ENCODE results near the gene TUBA1A. TPM values are rescaled to one million over a fixed set of nuclear protein-coding genes. Genes with fewer than 3 reads are reported as not detected.

The TUBA1A gene
- total RNA-seq: 114 and 115 TPM in 2 replicates

DNA sequence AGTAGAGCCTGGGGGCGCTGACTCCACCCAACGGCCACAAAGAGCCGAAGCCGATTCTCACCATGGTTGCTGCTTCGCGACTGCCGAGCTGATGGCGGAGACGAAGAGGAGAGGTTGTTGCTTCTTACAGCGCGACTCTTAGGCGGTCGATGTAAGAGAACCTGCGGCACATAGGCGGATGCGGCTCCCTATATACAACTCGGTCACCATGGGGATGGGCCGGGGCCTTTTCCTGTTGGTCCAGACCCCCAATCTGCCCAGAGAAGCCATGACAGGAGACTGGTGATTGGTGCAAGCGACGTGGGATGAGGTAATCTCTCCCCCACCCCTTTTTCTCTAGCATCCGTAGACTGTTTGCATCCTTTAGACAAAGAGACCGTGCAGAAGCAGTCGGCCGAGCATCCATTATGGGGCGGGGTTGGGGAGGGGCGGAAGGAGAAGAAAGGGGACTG is at the start of gene TUBA1A:
TUBA1A (minus strand) TSS at position 165 of the 452 bp plus-strand sequence; CDS start at position 64, 101 bp downstream.
- Mint-ChIP-seq H3K4me3 (peak within 1 kb of the TSS; percentile 97), H3K4me1 (peaks cover 20% of the 10 kb centered on the region), H3K27me3 (no peaks in the 10 kb centered on the region), H3K27ac (peak within 1 kb of the TSS; percentile 99), H3K36me3 (ENCODE audit: low read depth) (peaks cover 30% of the 10 kb centered on the region), H3K9me3 (no peaks in the 10 kb centered on the region)
- ChIA-PET CTCF (interaction anchor here (1.4 to 2.9 kb wide), 4 partner anchors 46 to 78 kb away, joined by 3 to 27 read pairs (median 6); partner anchors contain the start of gene TUBA1B), POLR2A (interaction anchor here (0.6 to 4.2 kb wide), 22 partner anchors 9 to 492 kb away, joined by 3 to 190 read pairs (median 7); partner anchors contain the start of genes LMBR1L, RHEBL1, TUBA1B and TUBA1C)
- intact Hi-C loops (cut with micrococcal nuclease): loop anchor here (1.0 to 2.0 kb wide), 9 partner anchors 12 to 171 kb away; partner anchors contain the start of genes KMT2D, LMBR1L, PRKAG1 and TUBA1C
- DNase-seq (peak; percentile 83), ATAC-seq (ENCODE audit: low read depth) (peak; percentile 86)
- TF ChIP-seq, protein P1, sequence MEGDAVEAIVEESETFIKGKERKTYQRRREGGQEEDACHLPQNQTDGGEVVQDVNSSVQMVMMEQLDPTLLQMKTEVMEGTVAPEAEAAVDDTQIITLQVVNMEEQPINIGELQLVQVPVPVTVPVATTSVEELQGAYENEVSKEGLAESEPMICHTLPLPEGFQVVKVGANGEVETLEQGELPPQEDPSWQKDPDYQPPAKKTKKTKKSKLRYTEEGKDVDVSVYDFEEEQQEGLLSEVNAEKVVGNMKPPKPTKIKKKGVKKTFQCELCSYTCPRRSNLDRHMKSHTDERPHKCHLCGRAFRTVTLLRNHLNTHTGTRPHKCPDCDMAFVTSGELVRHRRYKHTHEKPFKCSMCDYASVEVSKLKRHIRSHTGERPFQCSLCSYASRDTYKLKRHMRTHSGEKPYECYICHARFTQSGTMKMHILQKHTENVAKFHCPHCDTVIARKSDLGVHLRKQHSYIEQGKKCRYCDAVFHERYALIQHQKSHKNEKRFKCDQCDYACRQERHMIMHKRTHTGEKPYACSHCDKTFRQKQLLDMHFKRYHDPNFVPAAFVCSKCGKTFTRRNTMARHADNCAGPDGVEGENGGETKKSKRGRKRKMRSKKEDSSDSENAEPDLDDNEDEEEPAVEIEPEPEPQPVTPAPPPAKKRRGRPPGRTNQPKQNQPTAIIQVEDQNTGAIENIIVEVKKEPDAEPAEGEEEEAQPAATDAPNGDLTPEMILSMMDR (IDR thresholded peaks at IDR 0.05): no peak

DNA sequence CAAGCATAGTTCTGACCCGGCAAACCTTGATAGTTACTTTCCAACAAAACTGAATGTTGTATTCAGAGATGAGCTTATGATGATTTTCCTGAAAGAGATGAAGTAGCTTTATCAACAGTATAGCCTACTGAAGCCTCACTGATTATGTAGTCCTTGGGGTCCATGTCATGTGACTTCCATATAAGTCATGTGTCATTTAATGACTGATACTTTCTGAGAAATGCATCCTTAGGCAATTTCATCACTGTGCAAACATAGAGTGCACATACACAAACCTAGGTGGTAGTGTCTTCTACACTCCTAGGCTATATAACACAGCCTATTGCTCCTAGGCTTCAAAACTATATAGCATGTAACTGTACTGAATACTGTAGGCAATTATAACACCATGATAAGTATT is 47.5 kb upstream of the TUBA1A start:
- Mint-ChIP-seq H3K27ac (no peak overlapping the region), H3K9me3 (no peaks in the 10 kb centered on the region), H3K4me3 (peak overlapping the region; percentile 50), H3K36me3 (ENCODE audit: low read depth) (peaks cover 3% of the 10 kb centered on the region), H3K27me3 (no peaks in the 10 kb centered on the region), H3K4me1 (peaks cover 15% of the 10 kb centered on the region)
- POLR2A ChIA-PET: interaction anchor here (0.6 to 3.6 kb wide), 2 partner anchors 29 to 106 kb away, joined by 3 to 78 read pairs; partner anchors contain the start of gene TUBA1B
- TF ChIP-seq, protein P1 (IDR thresholded peaks at IDR 0.05): no peak
- ATAC-seq (ENCODE audit: low read depth) (no peak), DNase-seq (no peak)
- intact Hi-C loops (cut with micrococcal nuclease): loop anchor here (10.0 kb wide), 1 partner anchor 312 kb away; the partner anchor contains the start of gene FKBP11
- CTCF ChIA-PET: interaction anchor here (0.9 to 3.5 kb wide), 6 partner anchors 46 to 239 kb away, joined by 4 to 43 read pairs (median 9); no protein-coding TSS in a partner anchor

DNA sequence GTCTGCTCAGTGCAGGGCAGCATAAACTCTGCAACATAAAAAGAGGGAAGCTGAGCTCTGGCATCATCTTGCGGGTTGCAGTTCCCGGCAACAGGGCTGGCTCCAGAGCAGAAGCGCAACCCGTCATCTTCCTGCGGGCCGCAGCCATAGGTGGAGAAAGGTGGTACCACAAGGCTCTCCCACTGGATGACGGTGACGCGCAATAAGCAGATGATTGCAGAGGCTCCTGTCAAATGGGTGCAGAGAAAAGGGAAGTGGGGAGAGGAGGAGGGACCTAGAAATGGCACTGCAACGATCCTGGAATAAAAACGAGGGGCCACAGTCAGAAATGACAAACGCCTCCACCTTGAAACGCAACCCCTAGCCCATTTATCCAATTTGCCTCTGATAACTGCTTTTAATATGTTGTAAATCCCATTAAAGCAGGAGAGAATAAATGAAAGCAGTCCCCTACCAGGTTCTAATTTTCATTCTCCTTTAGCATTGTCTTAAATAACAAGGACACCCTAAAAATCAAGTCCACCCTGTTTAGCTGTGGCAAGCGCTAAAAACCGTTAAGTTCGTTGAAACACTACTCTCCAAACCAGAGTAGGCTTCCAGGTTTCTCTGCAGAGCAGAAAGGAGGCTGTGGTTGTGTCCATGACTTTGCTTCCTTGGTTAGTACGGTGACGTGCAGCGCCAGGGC is 45.1 kb upstream of the TUBA1A start:
- Mint-ChIP-seq H3K36me3 (ENCODE audit: low read depth) (peaks cover 3% of the 10 kb centered on the region), H3K27me3 (no peaks in the 10 kb centered on the region), H3K4me1 (peaks cover 15% of the 10 kb centered on the region), H3K9me3 (no peaks in the 10 kb centered on the region), H3K4me3 (peak overlapping the region; percentile 93), H3K27ac (peak overlapping the region; percentile 89)
- TF ChIP-seq, protein P1 (IDR thresholded peaks at IDR 0.05): no peak
- intact Hi-C loops (cut with micrococcal nuclease): loop anchor here (1.0 to 10.0 kb wide), 8 partner anchors 31 to 309 kb away; partner anchors contain the start of genes FKBP11, LMBR1L, RHEBL1 and TUBA1A
- CTCF ChIA-PET: interaction anchor here (0.9 to 3.5 kb wide), 6 partner anchors 13 to 146 kb away, joined by 3 to 43 read pairs (median 12); partner anchors contain the start of gene TUBA1B
- POLR2A ChIA-PET: interaction anchor here (0.6 to 3.6 kb wide), 8 partner anchors 33 to 1984 kb away, joined by 3 to 78 read pairs (median 4); partner anchors contain the start of genes KMT2D, POU6F1, RHEBL1 and TUBA1A
- ATAC-seq (ENCODE audit: low read depth): peak; percentile 29
- peak; percentile 41 for DNase-seq

DNA sequence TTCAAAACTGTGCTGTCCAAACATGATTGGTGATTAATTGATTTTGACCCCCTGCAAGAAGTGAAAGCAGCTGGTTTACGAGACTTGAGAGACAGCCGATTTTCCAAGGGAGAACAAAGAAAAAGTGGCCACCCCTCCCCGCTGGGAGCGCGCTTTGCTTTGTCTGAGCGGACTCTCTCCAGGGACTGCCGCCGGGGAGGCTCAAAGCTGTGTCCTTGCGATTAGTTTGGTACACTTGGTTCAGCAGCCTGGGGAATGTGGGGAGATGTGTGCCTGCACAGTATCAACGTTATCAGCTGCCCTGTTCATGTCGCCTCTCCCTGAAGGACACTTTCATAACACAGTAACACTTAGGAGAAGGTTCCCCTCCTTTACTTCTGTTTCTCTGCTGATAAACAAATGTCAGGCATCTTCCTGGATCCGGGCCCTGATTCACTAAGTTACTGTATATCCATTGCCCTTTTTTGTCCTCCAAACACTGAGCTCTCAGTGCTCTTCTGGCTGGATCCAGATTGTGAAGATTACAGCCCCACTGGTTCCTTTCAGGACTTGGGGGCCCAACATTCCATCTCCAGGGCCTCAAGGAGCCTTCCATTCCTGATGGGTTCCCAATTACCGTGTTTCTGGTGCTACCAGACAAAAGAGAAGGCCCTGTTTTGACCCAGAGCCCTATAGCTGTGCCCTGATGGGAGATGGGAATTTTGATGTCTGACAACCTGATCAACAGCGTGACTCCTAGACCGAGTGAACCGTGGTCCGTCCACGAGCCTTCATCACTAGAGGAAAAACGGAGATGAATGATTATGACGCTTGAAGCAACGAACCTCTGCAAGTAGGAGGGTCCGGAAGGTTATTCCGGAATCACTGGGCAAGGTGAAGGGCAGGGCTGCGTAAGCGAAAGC is 44.3 kb upstream of the TUBA1A start:
- no peaks in the 10 kb centered on the region for H3K9me3 Mint-ChIP-seq
- no peak for DNase-seq
- peak overlapping the region; percentile 89 for H3K27ac Mint-ChIP-seq
- POLR2A ChIA-PET: interaction anchor here (0.6 to 3.6 kb wide), 6 partner anchors 32 to 1985 kb away, joined by 3 to 78 read pairs (median 4); partner anchors contain the start of genes KMT2D, POU6F1, RHEBL1 and TUBA1A
- TF ChIP-seq, protein P1 (IDR thresholded peaks at IDR 0.05): no peak
- H3K4me1 Mint-ChIP-seq: peaks cover 15% of the 10 kb centered on the region
- H3K4me3 Mint-ChIP-seq: peak overlapping the region; percentile 93
- CTCF ChIA-PET: interaction anchor here (1.3 to 2.9 kb wide), 3 partner anchors 103 to 145 kb away, joined by 6 to 20 read pairs (median 7); partner anchors contain the start of gene TUBA1B
- peaks cover 3% of the 10 kb centered on the region for H3K36me3 Mint-ChIP-seq (ENCODE audit: low read depth)
- intact Hi-C loops (cut with micrococcal nuclease): loop anchor here (10.0 kb wide), 1 partner anchor 308 kb away; the partner anchor contains the start of gene FKBP11
- no peaks in the 10 kb centered on the region for H3K27me3 Mint-ChIP-seq
- no peak for ATAC-seq (ENCODE audit: low read depth)

All from activated B cell treated with CpG ODN at 0.5 μM for 24 hours (primary cell).